Endothelial cell of umbilical vein (primary cell): ENCODE data around the gene XYLT1.

Source experiments
- CTCF ChIP-seq, 2 donors: IDR thresholded peaks; 1 replicate in 1 of 2; 2 replicates in 1 of 2; pipeline ENCODE4 v1.5.1; 2011; ENCODE audit warnings: low read length in 2 of 2, mild to moderate bottlenecking in 2 of 2, moderate library complexity in 2 of 2, control low read depth in 1 of 2, inconsistent platforms in 1 of 2, low read depth in 1 of 2; ENCODE audit not compliant: insufficient read depth in 1 of 2; ENCODE audit errors: extremely low read depth in 1 of 2
- EZH2 ChIP-seq: IDR thresholded peaks from 2 replicates; pipeline ENCODE4 v1.6.1; 2012; ENCODE audit warnings: borderline replicate concordance, low read depth, mild to moderate bottlenecking, moderate library complexity, low read length, inconsistent platforms; ENCODE audit not compliant: severe bottlenecking
- POLR2A ChIP-seq: IDR thresholded peaks from 2 replicates; pipeline ENCODE4 v1.6.1; 2012; ENCODE audit warnings: low read depth, mild to moderate bottlenecking, control low read depth, low read length
- POLR2AphosphoS5 ChIP-seq: IDR thresholded peaks from 2 replicates; pipeline ENCODE4 v1.6.1; 2012; ENCODE audit warnings: low read depth, mild to moderate bottlenecking, control low read depth, low read length, moderate library complexity; ENCODE audit not compliant: insufficient read depth
- TF ChIP-seq, protein P1 (sequence below): IDR thresholded peaks from 2 replicates; pipeline ENCODE4 v1.6.1; 2011; ENCODE audit not compliant: insufficient read depth, insufficient read length

DNA sequence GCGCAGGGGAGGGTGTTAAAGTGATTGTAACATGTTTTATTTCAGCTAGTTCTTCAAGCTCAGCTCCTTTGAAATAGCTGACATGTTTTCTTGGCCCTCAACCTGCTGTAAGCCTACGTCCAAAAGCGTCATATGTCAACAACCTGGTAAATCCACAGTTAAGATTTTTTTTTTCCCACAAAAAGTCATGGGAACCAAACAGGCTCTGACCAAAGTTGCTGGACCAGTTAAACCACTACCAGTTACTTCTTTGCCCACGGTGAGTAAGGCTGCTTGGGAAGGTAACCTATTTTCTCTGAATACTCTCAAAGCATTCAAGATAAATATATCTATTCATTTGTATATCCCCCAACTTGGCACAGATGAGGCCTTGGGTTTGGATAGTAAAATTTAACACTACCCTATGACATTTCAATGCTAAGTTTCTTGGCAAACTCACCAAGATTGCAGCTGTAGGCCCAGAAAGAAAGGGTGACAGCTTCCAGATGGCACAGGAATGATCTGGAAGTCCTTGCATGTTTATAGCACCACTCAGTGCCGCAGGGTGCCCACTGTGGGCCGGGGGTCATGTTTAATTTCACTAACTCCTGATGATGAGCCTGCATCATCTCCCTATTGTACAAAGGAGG, 166.2 kb downstream of the XYLT1 start:
- TF ChIP-seq POLR2AphosphoS5, result no peak
- TF ChIP-seq CTCF (IDR thresholded peaks at IDR 0.05; ENCODE audit: extremely low read depth in 1 of 2, insufficient read depth in 1 of 2, low read depth in 1 of 2, low read length in 2 of 2), result no peak
- TF ChIP-seq EZH2, result no peak
- TF ChIP-seq, protein P1, sequence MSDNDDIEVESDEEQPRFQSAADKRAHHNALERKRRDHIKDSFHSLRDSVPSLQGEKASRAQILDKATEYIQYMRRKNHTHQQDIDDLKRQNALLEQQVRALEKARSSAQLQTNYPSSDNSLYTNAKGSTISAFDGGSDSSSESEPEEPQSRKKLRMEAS, result no peak
- no peak for TF ChIP-seq POLR2A
